GM21423 (cell line): ENCODE measurements around the gene ZNF354C.

Source experiments
- ATAC-seq: cut with Tn5 transposase; IDR thresholded peaks from one replicate; pipeline ENCODE4 v1.9.1; 2021; ENCODE audit warnings: mild to moderate bottlenecking, moderate library complexity; ENCODE audit not compliant: unreplicated experiment

Gene ZNF354C

GRCh38 chr5:179127136-179128040 lies 67.2 kb downstream of the ZNF354C start:
- no peak for ATAC-seq

GRCh38 chr5:179128041-179128365 lies 67.8 kb downstream of the ZNF354C start:
- no peak for ATAC-seq

DNA sequence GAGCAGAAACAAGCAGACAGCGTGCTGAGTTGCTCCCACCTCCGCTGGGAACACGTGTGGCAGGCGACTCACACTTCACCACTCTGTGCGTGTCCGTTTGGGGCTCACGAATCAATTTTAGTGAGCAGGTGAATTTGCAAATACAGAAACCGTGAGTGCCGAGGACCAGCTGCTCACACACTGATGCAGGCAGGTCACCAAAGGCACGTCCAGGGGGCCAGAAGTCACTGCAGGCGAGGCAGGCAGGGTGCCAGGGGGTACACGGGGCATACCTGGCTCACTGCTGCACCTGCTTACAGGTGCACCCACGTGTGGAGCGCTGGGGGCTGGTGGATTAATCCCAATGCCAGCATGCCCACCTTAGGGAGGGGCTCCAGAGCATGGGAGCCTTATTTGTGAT lies 68.8 kb downstream of the ZNF354C start:
- ATAC-seq, result no peak

GRCh38 chr5:179129607-179130071 lies 69.5 kb downstream of the ZNF354C start:
- ATAC-seq, result no peak

DNA sequence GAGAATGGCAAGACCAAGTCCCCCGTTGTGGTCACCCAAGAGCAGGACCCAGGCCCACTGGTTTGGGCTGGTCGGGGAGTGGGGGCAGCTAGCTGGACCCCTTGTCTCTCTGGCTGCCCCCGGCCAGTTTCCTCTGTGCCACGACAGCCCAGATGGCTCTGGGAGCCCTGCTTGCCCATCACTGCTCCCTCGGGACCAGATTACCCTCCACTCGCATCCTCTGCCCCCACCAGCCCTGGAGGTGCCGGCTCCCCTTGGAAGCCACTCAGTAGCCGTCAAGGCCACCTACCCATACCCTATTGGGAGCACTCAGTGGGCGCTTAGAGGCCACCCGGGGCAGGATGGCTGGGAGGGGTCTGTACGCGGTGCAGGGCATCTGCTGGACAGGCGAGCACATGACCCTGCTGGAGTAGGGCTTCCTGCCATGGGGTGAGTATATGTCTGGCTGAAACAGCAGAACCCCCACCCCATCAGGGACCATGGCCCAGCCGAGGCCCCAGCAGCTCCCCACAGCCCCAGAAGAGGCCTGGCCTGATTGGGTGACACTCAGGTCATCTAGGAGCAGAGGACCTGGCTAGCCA lies 70.0 kb downstream of the ZNF354C start:
- ATAC-seq, result no peak

DNA sequence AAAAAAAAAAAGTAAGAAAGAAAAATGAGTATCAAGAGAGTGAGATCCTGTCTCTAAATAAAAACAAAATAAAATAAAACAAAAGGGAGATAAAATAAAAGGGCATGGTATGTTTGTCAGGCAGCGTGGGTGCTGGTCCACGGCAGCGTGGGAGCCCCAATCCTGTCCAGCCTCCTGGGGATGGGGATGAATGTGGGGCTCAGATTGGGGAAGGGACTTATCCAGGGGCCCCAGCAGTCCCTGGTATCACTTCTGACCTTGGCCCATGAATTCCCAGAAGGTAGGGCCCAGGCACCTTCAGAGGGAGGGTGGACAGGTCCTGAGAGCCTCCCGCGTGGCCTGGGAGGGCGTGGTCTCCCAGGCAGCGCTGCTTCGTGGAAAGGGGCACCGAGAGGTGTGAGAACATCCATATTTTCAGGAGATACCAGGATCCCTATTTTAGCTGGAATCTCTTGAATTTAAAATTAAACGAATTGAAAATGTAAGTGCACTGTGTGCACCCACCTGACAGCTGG lies 71.2 kb downstream of the ZNF354C start:
- no peak for ATAC-seq

DNA sequence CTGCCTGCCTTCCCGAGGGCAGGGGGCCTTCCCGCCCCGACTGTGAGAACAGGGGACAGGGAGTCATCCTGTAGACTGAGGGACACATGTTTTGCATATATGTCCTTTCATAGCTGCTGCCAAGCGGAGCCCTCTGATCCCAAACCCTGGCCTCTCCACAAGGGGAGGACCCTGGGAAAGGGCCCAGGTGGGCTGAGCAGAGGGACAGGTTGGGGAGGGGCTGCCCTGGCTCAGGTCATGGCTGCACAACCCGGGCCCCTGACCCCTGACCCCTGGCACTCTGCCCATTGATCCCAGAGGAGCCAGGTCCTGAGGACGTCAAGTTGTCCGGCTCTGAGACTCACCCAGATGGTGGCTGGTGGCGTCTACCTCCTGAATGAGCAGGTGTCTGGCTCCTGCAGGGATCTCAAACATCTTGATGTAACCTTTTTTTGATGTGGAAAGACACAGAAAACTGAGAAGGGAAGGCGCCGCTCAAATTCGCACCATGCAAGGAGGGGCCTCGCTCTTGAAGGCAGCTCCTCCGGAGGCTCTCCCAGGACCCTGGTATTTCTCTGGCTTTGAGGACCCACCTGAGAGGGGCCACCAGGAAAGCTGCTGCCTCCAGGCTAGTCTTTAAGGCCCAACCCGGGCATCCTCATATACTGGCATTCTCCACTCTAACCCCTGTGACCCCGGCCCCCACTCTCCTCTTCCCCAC lies 71.9 kb downstream of the ZNF354C start:
- ATAC-seq, result no peak

DNA sequence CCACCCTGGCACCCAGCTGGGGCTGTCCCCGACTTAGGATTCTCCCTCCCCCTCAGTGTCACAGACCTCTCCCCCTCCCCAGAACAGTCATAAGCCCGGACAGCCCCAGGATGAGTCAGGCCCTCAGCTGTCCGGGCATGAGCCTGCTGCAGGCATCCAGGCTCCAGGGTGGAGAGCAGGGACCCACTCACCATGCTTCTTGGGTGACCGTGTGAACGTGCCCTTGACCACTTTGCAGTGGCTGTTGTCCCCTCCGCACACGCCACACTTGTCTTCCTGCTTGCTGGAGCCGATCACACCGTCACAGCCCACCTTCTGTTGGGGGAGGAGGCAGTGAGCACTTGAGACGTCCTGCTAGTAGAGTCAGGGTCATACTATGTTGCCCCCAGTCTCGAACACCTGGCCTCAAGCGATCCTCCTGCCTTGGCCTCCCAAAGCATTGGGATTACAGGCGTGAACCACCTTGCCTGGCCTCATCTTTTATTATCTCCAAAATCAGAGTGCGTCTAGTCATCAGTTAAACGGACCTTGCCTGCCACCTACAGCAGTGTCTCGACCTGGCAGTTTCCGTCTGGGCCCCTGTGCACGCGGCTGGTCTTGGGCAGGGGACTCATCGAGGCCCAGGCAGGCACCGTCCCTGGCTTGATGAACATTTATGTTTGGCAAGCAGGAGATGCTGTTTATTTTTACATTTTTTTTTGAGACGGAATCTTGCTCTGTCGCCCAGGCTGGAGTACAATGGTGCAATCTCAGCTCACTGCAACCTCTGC lies 72.6 kb downstream of the ZNF354C start:
- ATAC-seq, result no peak
